Stimulated activated CD4-positive, alpha-beta T cell treated with anti-CD3 and anti-CD28 coated beads, Interleukin-4, amount 100 ng/mL, for 24 hours (primary cell): ENCODE results near the gene LRRC56.
A peak's percentile ranks its signal among the peaks of the same experiment; 100 is the strongest.
"Not testable (repeated sequence)": the region's sequence is repeated elsewhere in the genome, so short reads cannot be mapped to it uniquely, and the experiment has no call there.

Experiments used
- DNase-seq: peaks from one replicate; pipeline ENCODE4 v3.0.0-alpha.2; 2020

LRRC56 gene

DNA sequence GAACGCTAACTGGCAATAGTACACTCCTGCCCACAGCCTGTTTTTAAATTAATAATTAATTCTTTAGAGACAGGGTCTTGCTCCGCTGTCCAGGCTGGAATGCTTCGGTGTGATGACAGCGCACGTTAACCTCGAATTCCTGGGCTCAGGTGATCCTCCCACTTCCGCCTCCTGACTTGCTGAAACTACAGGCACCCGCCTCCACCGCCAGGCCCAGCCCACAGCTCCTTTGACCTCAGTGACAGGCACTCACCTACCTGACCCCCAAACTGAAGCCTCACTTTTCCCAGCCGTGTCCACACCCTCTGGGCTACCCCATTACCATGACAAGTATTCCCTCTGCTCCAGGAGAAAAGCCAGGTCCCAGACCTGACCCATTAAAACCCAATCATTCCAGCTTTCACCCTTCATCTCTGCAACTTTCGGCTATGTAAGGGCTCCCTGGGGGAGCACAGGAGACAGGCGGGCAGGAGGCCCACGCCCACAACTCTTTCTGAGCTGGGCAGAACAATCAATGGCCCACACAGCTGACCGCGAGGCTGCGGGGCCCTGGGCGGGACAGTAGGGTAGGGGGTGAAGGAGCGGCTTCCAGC, 22.5 kb downstream of the LRRC56 start:
- no peak for DNase-seq

DNA sequence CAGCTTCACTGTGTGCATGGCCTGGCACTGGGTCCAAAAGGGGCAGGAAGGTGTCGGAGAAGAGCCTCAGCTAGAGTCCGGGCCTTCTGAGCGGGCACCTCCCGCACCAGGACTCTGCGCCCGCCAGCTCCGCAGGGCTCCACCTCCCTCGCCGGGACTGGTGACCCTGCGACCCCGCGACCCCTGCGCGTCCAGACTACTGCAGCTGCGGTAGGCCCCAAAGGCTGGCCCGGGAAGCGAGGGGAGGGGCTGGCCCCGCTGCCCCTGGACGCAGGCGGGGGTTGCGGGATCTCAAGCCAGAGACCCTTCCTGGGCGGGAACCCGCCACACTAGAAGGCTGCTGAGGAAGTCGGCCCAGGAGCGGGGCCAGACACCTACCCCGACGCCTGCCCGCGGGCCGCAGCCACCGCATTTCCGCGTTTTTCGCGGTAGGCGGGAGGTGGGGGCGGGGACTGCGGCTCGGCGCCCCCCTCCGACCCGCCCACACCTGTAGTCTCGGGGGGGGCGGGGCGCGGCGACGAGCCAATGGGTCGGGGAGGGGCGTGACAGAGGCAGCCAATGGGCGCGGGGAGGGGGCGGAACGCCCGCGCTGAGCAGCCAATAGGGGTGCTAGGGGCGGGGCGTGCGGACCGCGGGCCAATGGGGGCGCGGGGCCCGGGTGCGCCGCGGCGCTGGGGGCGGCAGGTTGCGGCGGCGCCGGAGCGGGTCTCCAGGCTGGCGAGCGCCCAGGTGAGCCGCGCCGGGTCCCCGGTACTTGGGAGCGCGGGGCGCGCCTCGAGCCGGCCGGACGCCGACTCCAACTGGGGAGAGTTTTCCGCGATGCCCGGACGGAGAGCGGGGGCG, 23.2 kb downstream of the LRRC56 start, which contains the start of the genes LMNTD2 and RASSF7:
Gene LMNTD2 (minus strand): TSS at position 434 of the 843 bp plus-strand sequence. CDS start 22 bp downstream, at position 412.
Gene RASSF7 (plus strand): TSS at position 666 of the 843 bp plus-strand sequence. CDS start 799 bp downstream, outside the sequence.
- peak; percentile 95 for DNase-seq

DNA sequence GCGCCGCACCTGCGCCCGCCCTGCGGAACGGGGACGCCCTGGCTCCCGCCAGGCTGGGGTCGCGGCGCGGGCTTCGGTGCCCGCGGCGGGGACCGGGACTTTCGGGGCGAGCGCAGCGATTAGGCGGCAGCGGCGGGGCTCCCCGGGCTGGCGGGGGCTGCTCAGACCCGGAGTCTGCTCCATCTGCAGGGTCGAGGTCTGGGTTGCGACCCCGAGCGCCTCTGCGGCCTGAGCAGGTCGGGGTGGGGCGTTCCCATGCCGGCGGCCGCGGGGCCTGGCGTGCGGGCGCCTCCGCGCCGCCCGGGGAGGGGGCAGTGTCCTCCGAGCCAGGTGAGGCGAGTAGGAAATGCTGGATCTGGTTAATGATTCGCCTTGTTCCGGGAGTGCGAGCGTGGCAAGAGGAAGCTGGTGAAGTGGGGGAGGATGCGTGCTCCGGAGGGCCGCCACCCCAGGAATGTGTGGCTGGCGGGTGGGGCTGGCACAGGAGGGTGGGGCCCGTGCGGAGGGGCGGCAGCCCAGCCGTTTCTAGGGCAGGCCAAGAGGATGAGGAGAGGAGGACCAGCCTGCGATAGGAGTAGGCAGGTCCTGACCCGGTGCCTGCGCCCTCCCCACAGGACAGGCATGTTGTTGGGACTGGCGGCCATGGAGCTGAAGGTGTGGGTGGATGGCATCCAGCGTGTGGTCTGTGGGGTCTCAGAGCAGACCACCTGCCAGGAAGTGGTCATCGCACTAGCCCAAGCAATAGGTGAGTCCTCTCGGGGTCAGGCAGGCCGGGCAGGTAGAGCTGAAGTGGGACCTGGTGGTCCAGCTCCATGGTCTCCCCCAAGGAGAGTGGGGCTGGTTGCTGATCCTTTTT, 24.0 kb downstream of the LRRC56 start:
- no peak for DNase-seq

DNA sequence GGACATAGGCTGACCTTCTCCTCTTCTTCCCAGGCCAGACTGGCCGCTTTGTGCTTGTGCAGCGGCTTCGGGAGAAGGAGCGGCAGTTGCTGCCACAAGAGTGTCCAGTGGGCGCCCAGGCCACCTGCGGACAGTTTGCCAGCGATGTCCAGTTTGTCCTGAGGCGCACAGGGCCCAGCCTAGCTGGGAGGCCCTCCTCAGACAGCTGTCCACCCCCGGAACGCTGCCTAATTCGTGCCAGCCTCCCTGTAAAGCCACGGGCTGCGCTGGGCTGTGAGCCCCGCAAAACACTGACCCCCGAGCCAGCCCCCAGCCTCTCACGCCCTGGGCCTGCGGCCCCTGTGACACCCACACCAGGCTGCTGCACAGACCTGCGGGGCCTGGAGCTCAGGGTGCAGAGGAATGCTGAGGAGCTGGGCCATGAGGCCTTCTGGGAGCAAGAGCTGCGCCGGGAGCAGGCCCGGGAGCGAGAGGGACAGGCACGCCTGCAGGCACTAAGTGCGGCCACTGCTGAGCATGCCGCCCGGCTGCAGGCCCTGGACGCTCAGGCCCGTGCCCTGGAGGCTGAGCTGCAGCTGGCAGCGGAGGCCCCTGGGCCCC, 24.8 kb downstream of the LRRC56 start:
- no peak for DNase-seq

DNA sequence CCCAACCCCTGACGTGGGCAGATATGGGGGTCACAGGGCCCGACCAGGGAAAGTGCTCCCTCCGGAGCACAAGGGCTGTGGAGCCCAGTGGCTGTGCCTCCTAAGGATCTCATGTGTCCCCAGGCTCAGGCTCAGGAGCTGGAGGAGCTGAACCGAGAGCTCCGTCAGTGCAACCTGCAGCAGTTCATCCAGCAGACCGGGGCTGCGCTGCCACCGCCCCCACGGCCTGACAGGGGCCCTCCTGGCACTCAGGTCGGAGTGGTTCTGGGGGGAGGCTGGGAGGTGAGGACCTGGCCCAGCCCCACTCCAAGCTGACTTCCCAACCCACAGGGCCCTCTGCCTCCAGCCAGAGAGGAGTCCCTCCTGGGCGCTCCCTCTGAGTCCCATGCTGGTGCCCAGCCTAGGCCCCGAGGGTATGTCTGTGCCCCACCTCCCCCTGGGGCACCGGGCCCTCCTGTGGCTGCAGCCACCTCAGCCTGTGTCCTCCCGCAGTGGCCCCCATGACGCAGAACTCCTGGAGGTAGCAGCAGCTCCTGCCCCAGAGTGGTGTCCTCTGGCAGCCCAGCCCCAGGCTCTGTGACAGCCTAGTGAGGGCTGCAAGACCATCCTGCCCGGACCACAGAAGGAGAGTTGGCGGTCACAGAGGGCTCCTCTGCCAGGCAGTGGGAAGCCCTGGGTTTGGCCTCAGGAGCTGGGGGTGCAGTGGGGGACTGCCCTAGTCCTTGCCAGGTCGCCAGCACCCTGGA, 25.9 kb downstream of the LRRC56 start:
- DNase-seq, result no peak

DNA sequence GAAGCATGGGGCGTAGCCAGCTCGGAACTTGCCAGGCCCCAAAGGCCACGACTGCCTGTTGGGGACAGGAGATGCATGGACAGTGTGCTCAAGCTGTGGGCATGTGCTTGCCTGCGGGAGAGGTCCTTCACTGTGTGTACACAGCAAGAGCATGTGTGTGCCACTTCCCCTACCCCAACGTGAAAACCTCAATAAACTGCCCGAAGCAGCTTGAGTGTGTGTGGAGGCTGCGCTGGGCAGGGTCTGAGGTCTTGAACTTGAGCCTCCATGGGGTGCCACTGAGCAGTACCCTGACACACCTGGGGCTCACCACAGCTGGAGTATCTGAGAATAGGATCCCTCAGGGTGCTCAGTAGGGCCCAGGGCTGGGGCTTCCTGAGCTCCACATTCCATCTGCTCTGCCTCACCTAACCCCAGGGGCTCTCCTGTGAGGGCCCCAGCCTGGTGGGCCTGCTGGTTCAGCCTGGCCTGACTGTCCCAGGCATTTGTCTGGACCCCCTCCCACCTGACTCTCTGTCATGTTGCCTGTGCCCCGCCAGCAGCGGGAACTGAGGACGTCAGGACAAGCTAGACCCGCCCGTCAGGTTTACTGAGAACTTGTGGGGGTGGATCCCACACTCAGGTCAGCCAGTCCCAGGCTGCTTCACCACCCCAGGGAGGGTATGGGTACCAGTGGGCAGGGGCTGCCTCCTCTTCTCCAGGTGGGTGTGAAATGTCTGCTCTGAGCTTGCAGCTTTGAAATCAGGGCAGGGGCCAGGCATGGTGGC, 26.7 kb downstream of the LRRC56 start:
- no peak for DNase-seq

DNA sequence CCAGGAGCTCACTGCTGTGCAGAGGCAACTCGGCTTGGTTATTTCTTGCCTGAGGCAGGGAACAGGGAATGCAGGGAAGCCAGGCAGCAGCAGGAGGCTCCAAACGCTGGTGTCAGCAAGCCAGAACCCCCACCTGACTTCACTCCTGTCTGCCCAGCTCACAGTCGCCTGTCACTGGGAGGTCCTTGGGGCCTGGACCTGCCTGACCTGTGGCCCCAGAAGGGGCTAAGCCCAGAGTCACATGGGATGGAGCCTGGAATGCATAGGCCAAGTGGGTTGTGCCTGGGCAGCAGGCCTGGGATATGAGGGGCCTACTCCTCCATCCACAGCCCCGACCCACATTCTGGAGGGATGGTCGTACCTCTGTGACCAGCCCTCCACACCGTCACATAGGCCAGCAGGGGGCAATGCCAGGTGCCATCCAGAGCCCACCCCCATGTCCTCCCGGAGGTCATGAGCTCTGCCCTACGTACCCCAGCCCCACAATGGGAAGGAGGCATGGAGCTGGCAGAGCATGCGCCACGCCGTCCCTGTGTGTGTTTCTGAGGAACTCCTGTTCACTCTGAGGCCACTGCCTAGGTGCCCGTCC, 28.7 kb downstream of the LRRC56 start:
- DNase-seq, result no peak

DNA sequence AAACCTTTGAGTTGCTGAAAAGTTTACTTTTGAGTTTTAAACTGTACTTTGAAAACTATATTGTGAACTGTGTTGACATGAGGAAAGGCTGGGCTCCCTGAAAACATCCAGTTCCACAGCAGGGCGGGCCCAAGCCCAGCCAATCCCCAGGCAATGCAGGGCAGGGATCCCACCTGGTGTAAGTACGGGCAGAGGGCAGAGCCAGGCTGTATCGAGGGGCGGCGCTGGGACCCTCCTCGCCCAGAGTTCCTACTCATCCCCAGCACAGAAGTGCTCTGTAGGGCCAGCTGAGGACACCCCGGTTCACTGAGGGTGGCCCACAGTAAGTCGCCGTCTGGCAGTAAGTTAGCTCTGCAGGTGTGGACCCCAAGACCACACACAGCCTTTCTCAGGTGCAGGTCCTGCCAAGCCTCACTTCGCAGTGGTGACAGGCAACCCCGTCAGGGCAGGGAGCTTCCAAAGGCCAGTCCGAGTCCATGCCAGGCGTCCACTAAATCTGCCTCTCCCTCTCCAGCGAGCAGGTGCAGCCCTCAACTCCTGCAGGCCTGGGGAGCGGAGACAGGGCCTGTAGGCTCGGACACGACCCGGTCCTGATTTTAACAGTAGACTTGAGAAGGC, 29.8 kb downstream of the LRRC56 start:
- DNase-seq, result no peak

DNA sequence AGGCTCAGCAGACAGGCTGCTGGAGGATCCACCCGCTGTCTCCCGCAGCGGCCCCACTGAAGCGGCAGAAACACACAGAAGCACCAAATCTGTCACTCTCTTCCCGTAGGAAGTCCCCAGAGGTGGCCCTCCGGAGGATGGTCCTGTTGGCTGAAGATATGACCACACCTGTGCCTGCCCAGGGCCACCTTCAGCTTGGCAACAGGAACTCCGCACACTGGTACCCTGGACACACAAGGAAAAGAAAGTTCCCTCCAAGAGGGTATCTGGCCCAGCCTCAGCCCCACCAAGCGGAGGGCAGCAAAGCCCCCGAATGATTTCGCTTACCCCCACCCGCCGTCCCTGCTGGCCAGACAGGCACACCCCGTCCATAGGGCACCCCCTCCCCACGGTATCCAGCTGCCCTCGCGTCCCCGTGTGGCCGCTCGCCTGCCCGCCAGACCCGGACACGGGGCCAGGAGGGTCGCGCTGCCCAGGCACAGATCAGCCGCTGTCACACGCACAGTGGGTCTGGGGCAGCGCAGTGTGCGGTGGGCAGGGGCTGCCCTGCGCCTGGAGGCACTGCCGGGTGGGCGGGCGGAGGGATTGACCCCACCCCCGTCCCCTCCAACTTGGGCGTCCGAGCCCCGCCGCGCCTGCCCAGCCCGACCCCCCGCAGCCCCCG, 30.4 kb downstream of the LRRC56 start:
- no peak for DNase-seq

DNA sequence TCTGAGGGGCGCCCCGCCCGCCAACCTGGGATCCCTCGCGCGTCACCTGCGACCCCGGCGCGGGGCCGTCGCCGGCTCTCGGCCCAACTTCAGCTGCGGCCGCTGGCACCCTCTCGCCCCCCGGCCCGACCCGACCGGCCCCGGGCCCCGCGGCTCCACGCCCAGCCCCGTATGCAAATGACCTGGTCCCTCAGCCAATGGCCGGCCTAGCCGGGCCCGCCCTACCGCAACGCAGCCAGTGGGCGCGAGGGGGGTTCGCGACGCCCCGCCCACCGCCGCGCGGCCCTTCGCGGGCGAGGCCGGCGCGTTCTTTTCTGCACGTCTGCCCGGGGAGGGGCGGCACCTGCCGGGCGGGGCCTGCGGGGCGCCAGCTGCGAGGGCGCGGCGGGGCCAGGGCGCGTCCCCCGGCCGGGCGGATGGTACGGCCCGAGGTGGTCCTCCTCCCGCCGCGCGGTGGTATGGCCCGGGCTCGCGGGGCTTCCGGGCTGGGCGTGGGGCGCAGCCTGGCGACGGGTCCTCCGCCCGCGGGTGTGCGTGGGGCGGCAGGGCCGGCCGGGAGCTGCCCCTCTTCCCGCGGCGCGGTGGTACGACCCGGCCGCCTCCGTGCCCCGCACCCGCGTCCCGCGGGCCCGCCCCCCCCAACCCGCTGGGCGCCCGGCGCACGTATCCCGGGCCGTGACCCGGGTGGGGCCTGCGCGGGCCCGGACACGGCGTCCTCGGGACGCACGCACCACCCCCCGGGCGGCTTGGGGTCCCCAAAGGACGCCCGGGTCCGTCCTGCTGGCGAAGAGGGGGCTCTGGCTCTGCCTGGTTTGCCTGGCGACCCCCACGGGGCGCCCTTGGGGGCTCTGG, 31.2 kb downstream of the LRRC56 start:
- DNase-seq, result peak; percentile 88

DNA sequence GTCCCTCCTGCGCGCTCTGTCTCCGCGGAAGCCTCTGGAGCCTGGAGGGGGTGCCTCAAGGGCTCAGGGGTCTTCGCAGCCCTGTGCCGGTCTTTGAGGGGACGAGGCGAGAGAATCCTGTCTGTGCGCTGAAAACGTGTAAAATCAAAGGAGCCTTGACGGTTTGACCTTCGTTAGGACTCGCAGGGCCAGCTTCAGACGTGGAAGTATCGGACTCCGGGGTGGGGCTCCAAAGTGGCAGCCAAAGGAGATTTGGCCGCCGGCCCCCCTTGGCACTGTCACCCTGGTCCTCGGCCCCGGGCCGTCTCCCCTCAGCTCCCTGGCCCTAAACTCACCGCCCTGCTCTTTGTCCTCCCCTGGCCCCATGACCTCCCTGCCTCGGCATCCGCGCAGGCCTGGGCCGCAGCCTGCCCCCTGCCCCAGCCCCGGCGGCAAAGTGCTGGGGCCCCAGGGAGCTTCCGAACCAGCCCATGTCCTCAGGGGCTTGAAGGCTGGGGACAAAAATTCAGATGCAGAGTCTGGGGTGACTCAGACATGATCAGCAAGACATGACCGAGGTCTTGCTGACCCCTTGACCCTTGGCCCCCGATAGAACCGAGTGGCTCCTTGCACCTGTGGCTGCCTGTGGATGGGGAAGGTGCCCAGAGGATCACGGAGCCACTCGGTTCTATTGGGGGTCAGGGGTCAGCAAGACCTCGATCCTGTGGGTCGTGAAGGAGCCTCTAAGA, 32.0 kb downstream of the LRRC56 start:
- no peak for DNase-seq

DNA sequence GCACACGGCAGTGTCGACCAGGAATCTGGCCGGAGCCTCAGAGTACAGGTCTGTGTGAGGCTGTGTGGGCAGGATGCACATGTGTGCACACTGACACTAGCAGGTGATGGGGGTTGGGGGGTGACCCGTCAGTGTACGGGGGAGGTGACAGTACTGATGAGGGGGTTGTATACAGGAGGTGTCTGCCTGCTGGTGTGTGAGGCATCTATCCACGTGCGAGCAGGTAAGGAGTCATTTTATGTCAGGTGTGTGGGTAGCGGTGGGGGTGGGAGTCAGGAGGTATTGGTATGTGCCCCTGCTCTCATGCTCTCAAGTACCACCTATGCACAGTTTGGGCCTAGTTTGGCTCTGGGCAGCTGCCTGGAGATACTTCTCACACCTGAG, 34.5 kb downstream of the LRRC56 start:
- DNase-seq, result no peak

DNA sequence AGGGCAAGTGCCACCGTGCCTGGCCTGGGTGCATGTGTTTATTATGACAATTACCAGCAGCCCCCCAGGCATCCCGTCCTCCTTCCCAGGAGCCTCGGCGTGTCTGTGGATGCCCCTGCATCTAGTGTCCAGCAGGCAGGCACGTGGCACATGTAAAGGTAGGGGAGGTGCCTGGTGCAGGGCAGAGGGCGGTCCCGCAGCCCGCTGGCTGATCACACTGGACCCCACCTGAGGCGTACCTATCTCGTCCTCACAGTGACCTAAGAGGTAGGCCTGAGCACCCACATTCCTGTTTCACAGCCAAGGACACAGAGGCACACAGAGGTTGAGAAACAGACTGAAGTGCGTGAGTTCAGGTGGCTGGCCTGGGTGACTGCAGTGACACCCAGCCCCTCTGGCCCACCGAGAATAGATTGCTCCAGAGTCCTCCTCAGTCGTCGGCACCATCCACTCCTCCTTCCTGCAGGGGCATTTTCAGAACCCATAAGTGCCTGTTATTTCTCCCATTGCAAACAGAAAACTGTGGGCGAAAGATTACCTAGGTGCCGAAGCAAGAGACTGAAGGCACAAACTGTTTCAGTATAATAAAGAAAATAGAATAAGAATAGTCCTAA, 35.9 kb downstream of the LRRC56 start:
- DNase-seq, result no peak

DNA sequence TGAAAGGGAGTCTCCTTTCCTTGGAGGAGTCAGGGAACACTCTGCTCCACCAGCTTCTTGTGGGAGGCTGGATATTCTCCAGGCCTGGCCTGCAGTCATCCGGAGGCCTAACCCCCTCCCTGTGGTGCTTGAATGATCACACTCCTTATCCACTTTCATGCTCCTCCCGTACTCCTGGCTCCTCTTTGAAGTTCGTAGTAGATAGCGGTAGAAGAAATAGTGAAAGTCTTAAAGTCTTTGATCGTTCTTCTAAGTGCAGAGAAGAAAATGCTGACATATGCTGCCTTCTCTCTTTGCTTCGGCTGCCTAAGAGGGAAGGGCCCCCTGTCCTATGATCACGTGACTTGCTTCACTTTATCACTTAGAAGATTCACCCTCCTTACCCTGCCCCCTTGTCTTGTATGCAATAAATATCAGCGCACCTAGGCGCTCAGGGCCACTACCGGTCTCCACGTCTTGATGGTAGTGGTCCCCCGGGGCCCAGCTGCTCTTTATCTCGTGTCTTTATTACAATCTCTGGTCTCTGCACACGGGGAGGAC, 36.8 kb downstream of the LRRC56 start:
- DNase-seq, result not testable (repeated sequence)

DNA sequence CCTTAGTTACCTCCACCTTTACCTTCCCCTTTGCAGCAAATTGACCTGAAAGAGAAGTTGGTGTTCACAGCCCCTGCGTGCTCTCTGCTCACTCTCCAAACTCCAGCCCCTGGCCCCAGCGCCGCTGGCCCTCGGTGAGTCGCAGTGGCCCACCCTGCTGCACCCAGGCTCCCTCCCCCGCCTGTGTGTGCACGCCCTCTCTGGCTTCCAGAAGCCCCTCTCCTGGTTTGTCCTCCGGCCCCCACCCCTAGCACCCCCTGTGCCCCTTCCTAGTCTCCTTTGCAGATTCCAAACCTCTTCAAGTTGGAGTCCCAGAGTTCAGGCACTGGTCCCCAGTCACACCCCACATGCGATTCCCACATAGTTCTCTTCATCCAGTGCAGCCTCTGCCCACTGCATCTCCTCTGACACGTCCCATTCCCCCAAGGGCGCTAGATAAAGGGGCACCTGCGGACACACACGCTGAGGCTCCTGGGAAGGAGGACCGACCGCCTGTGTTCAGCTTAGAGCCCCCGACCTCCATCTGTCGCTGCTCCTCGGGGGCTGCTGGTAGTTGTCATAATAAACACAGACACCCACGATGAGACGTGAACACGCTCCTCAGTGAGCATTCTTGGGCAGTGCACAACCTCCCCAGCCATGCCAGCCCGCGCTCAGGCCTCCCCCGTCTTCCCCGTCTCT, 37.4 kb downstream of the LRRC56 start:
- DNase-seq, result no peak

DNA sequence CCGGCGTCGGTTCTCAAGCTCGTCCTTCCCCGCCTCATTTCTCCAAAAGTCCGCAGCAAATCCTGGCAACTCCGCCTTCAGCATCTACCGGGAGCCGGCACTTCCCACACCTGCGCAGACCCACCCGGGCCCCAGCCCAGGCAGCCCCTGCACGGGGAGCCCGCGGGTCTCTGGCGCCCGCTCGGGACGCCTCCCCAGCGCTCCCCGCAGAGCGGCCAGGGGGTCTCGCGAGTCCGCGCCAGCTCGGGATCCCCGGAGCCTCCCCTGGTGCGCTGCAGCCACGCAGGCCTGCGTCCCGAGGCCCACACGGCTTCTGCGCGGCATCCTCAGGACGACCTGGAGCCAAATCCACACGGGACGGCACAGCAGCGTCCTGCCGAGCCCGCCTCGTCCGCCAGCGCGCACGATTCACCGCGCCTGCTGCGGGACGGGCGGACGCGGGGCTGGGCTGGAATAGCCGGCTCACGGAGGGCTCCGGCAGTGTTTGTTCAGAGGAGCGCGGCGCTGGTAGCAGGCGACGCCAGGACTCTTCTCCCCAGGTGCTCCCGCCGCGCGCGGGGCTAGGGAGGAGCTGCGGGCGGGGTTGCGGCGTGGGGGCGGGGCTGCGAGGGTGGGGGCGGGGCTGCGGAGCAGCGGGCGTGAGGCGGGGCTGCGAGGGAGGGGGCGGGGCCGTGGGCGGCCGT, 38.1 kb downstream of the LRRC56 start:
- no peak for DNase-seq
